ENCODE data around the gene PARD3. TPM values are rescaled to one million over a fixed set of nuclear protein-coding genes. Genes with fewer than 3 reads are reported as not detected.

PARD3 gene
- polyA plus RNA-seq, 3 donors: 0.51 TPM; not detected in 2

DNA sequence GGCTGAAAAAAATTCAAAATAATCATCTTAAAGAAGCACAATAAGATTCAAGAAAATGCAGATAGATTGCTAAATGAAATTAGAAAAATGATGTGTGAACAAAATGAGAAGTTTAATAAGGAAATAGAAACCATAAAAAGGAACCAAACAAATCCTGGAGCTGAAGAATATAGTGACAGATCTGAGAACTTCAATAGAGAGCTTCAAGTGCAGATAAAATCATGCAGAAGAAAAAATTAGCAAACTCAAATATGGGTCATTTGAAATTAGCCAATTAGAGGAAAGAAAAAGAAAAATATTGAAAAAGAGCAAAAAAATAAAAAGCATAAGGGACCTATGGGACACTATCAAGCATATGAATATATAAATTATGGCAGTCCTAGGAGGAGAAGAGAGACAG is 720.1 kb downstream of the PARD3 start:
- no peak for DNase-seq
- H3K4me3 ChIP-seq (replicated peaks in 1 of 3; ENCODE audit: low read depth in 2 of 3, low read length in 3 of 3): no peak overlapping the region
- no peaks in the 10 kb centered on the region for H3K36me3 ChIP-seq (replicated peaks in 1 of 2; ENCODE audit: control insufficient read depth in 1 of 2, insufficient read depth in 2 of 2, low read length in 2 of 2)
- intact Hi-C loops (cut with micrococcal nuclease): no loop called here
- Mint-ChIP-seq H3K4me3 (no peak overlapping the region), H3K27ac (no peak overlapping the region), H3K9me3 (peaks cover 27 to 57% (median 45%) of the 10 kb centered on the region in 7 donors), H3K36me3 (no peaks in the 10 kb centered on the region), H3K4me1 (no peaks in the 10 kb centered on the region), H3K27me3 (ENCODE audit: low read depth in 3 of 3) (peaks cover 0 to 3% (median 2%) of the 10 kb centered on the region in 3 donors)
- H4K20me1 ChIP-seq (ENCODE audit: insufficient read depth, low read length): no peaks in the 10 kb centered on the region
- H2AFZ ChIP-seq (ENCODE audit: insufficient read depth, low read depth, low read length, poor library complexity, severe bottlenecking): no peak overlapping the region
- H3K27me3 ChIP-seq (ENCODE audit: control insufficient read depth in 2 of 2, insufficient read depth in 2 of 2, low read length in 2 of 2): no peaks in the 10 kb centered on the region
- H3K9me3 ChIP-seq (replicated peaks in 1 of 2; ENCODE audit: control insufficient read depth in 1 of 2, insufficient read depth in 1 of 2, low read length in 2 of 2): peaks cover 33 to 45% of the 10 kb centered on the region in 2 donors
- H3K79me2 ChIP-seq (ENCODE audit: insufficient read depth, low read length): no peaks in the 10 kb centered on the region
- TF ChIP-seq, protein P1, sequence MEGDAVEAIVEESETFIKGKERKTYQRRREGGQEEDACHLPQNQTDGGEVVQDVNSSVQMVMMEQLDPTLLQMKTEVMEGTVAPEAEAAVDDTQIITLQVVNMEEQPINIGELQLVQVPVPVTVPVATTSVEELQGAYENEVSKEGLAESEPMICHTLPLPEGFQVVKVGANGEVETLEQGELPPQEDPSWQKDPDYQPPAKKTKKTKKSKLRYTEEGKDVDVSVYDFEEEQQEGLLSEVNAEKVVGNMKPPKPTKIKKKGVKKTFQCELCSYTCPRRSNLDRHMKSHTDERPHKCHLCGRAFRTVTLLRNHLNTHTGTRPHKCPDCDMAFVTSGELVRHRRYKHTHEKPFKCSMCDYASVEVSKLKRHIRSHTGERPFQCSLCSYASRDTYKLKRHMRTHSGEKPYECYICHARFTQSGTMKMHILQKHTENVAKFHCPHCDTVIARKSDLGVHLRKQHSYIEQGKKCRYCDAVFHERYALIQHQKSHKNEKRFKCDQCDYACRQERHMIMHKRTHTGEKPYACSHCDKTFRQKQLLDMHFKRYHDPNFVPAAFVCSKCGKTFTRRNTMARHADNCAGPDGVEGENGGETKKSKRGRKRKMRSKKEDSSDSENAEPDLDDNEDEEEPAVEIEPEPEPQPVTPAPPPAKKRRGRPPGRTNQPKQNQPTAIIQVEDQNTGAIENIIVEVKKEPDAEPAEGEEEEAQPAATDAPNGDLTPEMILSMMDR (IDR thresholded peaks at IDR 0.05): no peak
- H3K27ac ChIP-seq (ENCODE audit: low read depth in 1 of 2, low read length in 2 of 2): no peak overlapping the region
- H3K9ac ChIP-seq (ENCODE audit: insufficient read depth, low read length, poor library complexity, severe bottlenecking): no peak overlapping the region
- H3K4me1 ChIP-seq (ENCODE audit: control insufficient read depth in 1 of 2, insufficient read depth in 2 of 2, low read length in 2 of 2): no peaks in the 10 kb centered on the region
- no peak overlapping the region for H3K4me2 ChIP-seq (replicated peaks; ENCODE audit: extremely low read depth, low read length, poor library complexity, severe bottlenecking)

DNA sequence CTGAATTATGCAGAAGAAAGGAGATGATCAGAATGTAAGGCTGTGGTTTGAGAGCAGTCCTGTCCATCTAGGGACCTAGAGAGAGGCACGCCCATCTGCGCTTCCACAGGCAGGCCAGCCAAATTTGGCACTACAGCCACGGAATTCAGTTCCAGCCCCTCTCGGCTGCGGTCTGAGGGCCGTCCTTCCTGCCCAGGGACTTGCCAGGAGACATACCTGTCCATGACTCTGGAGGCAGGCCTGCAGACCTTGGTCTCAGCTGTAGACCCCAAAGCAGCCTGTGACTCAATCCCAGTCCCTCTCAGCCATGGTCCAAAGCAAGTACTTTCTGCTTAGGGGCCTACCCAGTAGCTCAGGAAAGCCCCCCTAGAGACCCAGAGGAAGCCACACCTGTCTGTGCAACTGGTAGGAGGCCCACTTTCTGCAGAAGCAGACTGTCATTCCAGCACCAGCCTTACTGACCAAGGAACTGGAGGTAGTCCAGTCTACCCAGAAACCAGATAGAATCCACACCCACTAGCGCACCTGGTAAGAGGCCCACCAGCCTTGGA is 720.9 kb downstream of the PARD3 start:
- Mint-ChIP-seq H3K27me3 (ENCODE audit: low read depth in 3 of 3) (peaks cover 0 to 3% (median 3%) of the 10 kb centered on the region in 3 donors), H3K36me3 (no peaks in the 10 kb centered on the region), H3K27ac (no peak overlapping the region), H3K4me1 (no peaks in the 10 kb centered on the region), H3K4me3 (no peak overlapping the region), H3K9me3 (peaks cover 27 to 55% (median 45%) of the 10 kb centered on the region in 7 donors)
- Histone ChIP-seq H3K36me3 (replicated peaks in 1 of 2; ENCODE audit: control insufficient read depth in 1 of 2, insufficient read depth in 2 of 2, low read length in 2 of 2) (no peaks in the 10 kb centered on the region), H4K20me1 (ENCODE audit: insufficient read depth, low read length) (no peaks in the 10 kb centered on the region), H3K4me1 (ENCODE audit: control insufficient read depth in 1 of 2, insufficient read depth in 2 of 2, low read length in 2 of 2) (no peaks in the 10 kb centered on the region), H3K79me2 (ENCODE audit: insufficient read depth, low read length) (no peaks in the 10 kb centered on the region), H3K27ac (ENCODE audit: low read depth in 1 of 2, low read length in 2 of 2) (no peak overlapping the region), H2AFZ (ENCODE audit: insufficient read depth, low read depth, low read length, poor library complexity, severe bottlenecking) (no peak overlapping the region), H3K9ac (ENCODE audit: insufficient read depth, low read length, poor library complexity, severe bottlenecking) (no peak overlapping the region), H3K4me2 (replicated peaks; ENCODE audit: extremely low read depth, low read length, poor library complexity, severe bottlenecking) (no peak overlapping the region), H3K9me3 (replicated peaks in 1 of 2; ENCODE audit: control insufficient read depth in 1 of 2, insufficient read depth in 1 of 2, low read length in 2 of 2) (peaks cover 33 to 41% of the 10 kb centered on the region in 2 donors), H3K4me3 (replicated peaks in 1 of 3; ENCODE audit: low read depth in 2 of 3, low read length in 3 of 3) (no peak overlapping the region), H3K27me3 (ENCODE audit: control insufficient read depth in 2 of 2, insufficient read depth in 2 of 2, low read length in 2 of 2) (no peaks in the 10 kb centered on the region)
- TF ChIP-seq, protein P1 (IDR thresholded peaks at IDR 0.05): no peak
- intact Hi-C loops (cut with micrococcal nuclease): no loop called here
- WGBS (ENCODE audit: insufficient coverage): 86% methylated on average over 7 of the region's 7 CpGs
- DNase-seq: no peak

Measured in CD14-positive monocyte (primary cell).